Suprapubic skin (tissue), 4 donors: ENCODE data around the gene AACS. TPM values are rescaled to one million over a fixed set of nuclear protein-coding genes. Genes with fewer than 3 reads are reported as not detected.

Experiments used
- DNase-seq, 2 donors: peaks; one replicate each; pipeline ENCODE4 v3.0.0-alpha.2; 2019; ENCODE audit warnings: low spot score in 2 of 2
- H3K27ac ChIP-seq: fragments of 200-600 bp; sonication (generic); one replicate; pipeline ENCODE4 v1.5.1; 2019
- H3K27me3 ChIP-seq: fragments of 200-600 bp; sonication (generic); one replicate; pipeline ENCODE4 v1.5.1; 2019
- H3K36me3 ChIP-seq: fragments of 200-600 bp; sonication (generic); one replicate; pipeline ENCODE4 v1.5.1; 2019
- H3K4me1 ChIP-seq: fragments of 200-600 bp; sonication (generic); one replicate; pipeline ENCODE4 v1.5.1; 2019
- H3K4me3 ChIP-seq: fragments of 200-600 bp; sonication (generic); one replicate; pipeline ENCODE4 v1.5.1; 2019; ENCODE audit warnings: mild to moderate bottlenecking
- H3K9me3 ChIP-seq: fragments of 200-600 bp; sonication (generic); one replicate; pipeline ENCODE4 v1.5.1; 2019
- CTCF ChIP-seq, 2 donors: fragments of 200-600 bp in 1 of 2; fragments of 450-650 bp in 1 of 2; sonication (generic) in 1 of 2; IDR thresholded peaks; one replicate each; pipeline ENCODE4 v1.5.1; 2016 to 2019; ENCODE audit warnings: antibody characterized with exemption in 2 of 2, mild to moderate bottlenecking in 1 of 2, moderate library complexity in 1 of 2
- EP300 ChIP-seq: sonication (generic); formaldehyde crosslinking; IDR thresholded peaks from one replicate; pipeline ENCODE4 v1.6.1; 2017; ENCODE audit warnings: antibody characterized with exemption
- POLR2A ChIP-seq, 2 donors: fragments of 450-650 bp; IDR thresholded peaks; one replicate each; pipeline ENCODE4 v1.6.1; 2017; ENCODE audit warnings: antibody characterized with exemption in 2 of 2, mild to moderate bottlenecking in 2 of 2, moderate library complexity in 2 of 2
- POLR2AphosphoS5 ChIP-seq, 3 donors: sonication (generic); formaldehyde crosslinking; IDR thresholded peaks; one replicate each; pipeline ENCODE4 v1.6.1; 2017; ENCODE audit warnings: antibody characterized with exemption in 3 of 3
- WGBS: methylation state at CpG from one replicate; pipeline ENCODE4 v1.1.5; 2018; 5-methylcytosine and 5-hydroxymethylcytosine counted together
- total RNA-seq, 4 donors: library from RNA; depleted of rRNA; stranded (reverse); fragments of >200 nt; gene quantifications; one replicate each; pipeline ENCODE4 v1.1.0, GENCODE V29; 2016

AACS gene
- total RNA-seq, 4 donors from 2014 or later = 69.0 to 103 (median 77.0) TPM

- 66% methylated on average over 8 of the region's 8 CpGs for WGBS
- no peak for DNase-seq
- no peaks in the 10 kb centered on the region for H3K27me3 ChIP-seq
- no peak overlapping the region for H3K27ac ChIP-seq
- H3K4me3 ChIP-seq = no peak overlapping the region
- H3K4me1 ChIP-seq = peaks cover 6% of the 10 kb centered on the region
- H3K36me3 ChIP-seq = peaks cover 39% of the 10 kb centered on the region
- no peaks in the 10 kb centered on the region for H3K9me3 ChIP-seq
- TF ChIP-seq CTCF (IDR thresholded peaks at IDR 0.05) (no peak), POLR2AphosphoS5 (IDR thresholded peaks at IDR 0.05) (no peak), POLR2A (IDR thresholded peaks at IDR 0.05) (no peak), EP300 (no peak)
Observed at GRCh38 chr12:125131958-125132357, 66.7 kb downstream of the AACS start.

GRCh38 chr12:125132698-125133400 lies 67.6 kb downstream of the AACS start:
- H3K4me3 ChIP-seq = no peak overlapping the region

GRCh38 chr12:125133616-125134015 lies 68.4 kb downstream of the AACS start:
- WGBS = 90% methylated on average over 10 of the region's 12 CpGs
- no peaks in the 10 kb centered on the region for H3K27me3 ChIP-seq
- DNase-seq = no peak
- H3K9me3 ChIP-seq = no peaks in the 10 kb centered on the region
- no peak for TF ChIP-seq EP300
- TF ChIP-seq CTCF (IDR thresholded peaks at IDR 0.05) = no peak
- no peak for TF ChIP-seq POLR2AphosphoS5 (IDR thresholded peaks at IDR 0.05)
- no peak for TF ChIP-seq POLR2A (IDR thresholded peaks at IDR 0.05)
- H3K4me1 ChIP-seq = peaks cover 6% of the 10 kb centered on the region
- no peak overlapping the region for H3K4me3 ChIP-seq
- H3K36me3 ChIP-seq = peaks cover 49% of the 10 kb centered on the region
- no peak overlapping the region for H3K27ac ChIP-seq

More at GRCh38 chr12:125132698-125133400, 67.6 kb downstream of the AACS start:
- peaks cover 6% of the 10 kb centered on the region for H3K4me1 ChIP-seq
- peaks cover 48% of the 10 kb centered on the region for H3K36me3 ChIP-seq
- no peak for DNase-seq
- H3K27ac ChIP-seq = no peak overlapping the region
- WGBS = 79% methylated on average over 15 of the region's 16 CpGs
- H3K27me3 ChIP-seq = no peaks in the 10 kb centered on the region
- H3K9me3 ChIP-seq = no peaks in the 10 kb centered on the region
- TF ChIP-seq POLR2A (IDR thresholded peaks at IDR 0.05) (no peak), POLR2AphosphoS5 (IDR thresholded peaks at IDR 0.05) (no peak), CTCF (IDR thresholded peaks at IDR 0.05) (no peak), EP300 (no peak)

GRCh38 chr12:125134576-125134975 lies 69.3 kb downstream of the AACS start:
- 93% methylated on average over 14 of the region's 14 CpGs for WGBS

More at GRCh38 chr12:125134576-125134975, 69.3 kb downstream of the AACS start:
- Histone ChIP-seq H3K4me1 (peaks cover 1% of the 10 kb centered on the region), H3K9me3 (no peaks in the 10 kb centered on the region), H3K4me3 (no peak overlapping the region), H3K27ac (no peak overlapping the region), H3K27me3 (no peaks in the 10 kb centered on the region), H3K36me3 (peaks cover 57% of the 10 kb centered on the region)
- DNase-seq = no peak
- no peak for TF ChIP-seq POLR2AphosphoS5 (IDR thresholded peaks at IDR 0.05)
- TF ChIP-seq POLR2A (IDR thresholded peaks at IDR 0.05) = no peak
- no peak for TF ChIP-seq EP300
- TF ChIP-seq CTCF (IDR thresholded peaks at IDR 0.05) = no peak
